ENCODE results near the gene LIPH. TPM values are rescaled to one million over a fixed set of nuclear protein-coding genes. Genes with fewer than 3 reads are reported as not detected.

Gene LIPH
- total and polyA plus RNA-seq, 10 of the 15 experiments (the other 5 are each of a cell fraction or from before 2014, with no cell fraction given), result 2.2 to 11.1 (median 5.4) TPM

GRCh38 chr3:185532901-185533300, 19.5 kb downstream of the LIPH start (continued):
- no peak for TF ChIP-seq CEBPZ (IDR thresholded peaks at IDR 0.05; ENCODE audit: low read depth, low read length)

GRCh38 chr3:185530856-185531255, 21.5 kb downstream of the LIPH start:
- no peak overlapping the region for H3K4me3 ChIP-seq
- SMC1A ChIA-PET (ENCODE audit: uncharacterized antibody, unreplicated experiment), result interaction anchor here (0.9 to 1.5 kb wide), 2 partner anchors 22 to 28 kb away, joined by 3 to 5 read pairs; partner anchors contain the start of gene LIPH
- 63% methylated on average over 5 of the region's 5 CpGs for WGBS (ENCODE audit: insufficient coverage, insufficient replicate concordance, low lambda C conversion rate, missing lambda C conversion rate)
- DNase-seq (ENCODE audit: low read depth, low spot score) (no peak), FAIRE-seq (no peak), ATAC-seq (no peak)
- H3K9me3 ChIP-seq (replicated peaks; ENCODE audit: control insufficient read depth, insufficient read depth, low read length), result no peaks in the 10 kb centered on the region
- H3K79me2 ChIP-seq (ENCODE audit: control insufficient read depth, insufficient read depth, low read length), result no peaks in the 10 kb centered on the region
- RAD21 ChIA-PET (ENCODE audit: unreplicated experiment), result interaction anchor here (1.1 kb wide), 1 partner anchor 28 kb away, joined by 4 read pairs; no protein-coding TSS in a partner anchor
- CTCF ChIA-PET, result interaction anchor here (0.8 to 1.3 kb wide), 2 partner anchors 44 to 129 kb away, joined by 3 read pairs; no protein-coding TSS in a partner anchor
- intact Hi-C loops (cut with micrococcal nuclease; ENCODE audit: unreplicated experiment) (no loop called here), in situ Hi-C loops (cut with MboI) (no loop called here)
- no peaks in the 10 kb centered on the region for H4K20me1 ChIP-seq (ENCODE audit: control insufficient read depth, insufficient read depth)
- no TSS peak for BruUV-seq (replicated peaks)
- POLR2A ChIA-PET, result interaction anchor here (1.1 kb wide), 1 partner anchor 55 kb away, joined by 3 read pairs; the partner anchor contains the start of gene SENP2
- H3K27me3 ChIP-seq (replicated peaks in 1 of 2; ENCODE audit: control insufficient read depth in 2 of 2, insufficient read depth in 2 of 2, low read length in 1 of 2), result no peaks in the 10 kb centered on the region
- no peak for TF ChIP-seq ELK1 (IDR thresholded peaks at IDR 0.05; ENCODE audit: low read depth, low read length)
- TF ChIP-seq ZSCAN29 (IDR thresholded peaks at IDR 0.05), result no peak
- TF ChIP-seq SMAD1 (IDR thresholded peaks at IDR 0.05; ENCODE audit: low read depth, partially characterized antibody), result no peak
- no peak overlapping the region for H2AFZ ChIP-seq (ENCODE audit: control insufficient read depth, low read depth, low read length)
- H3K4me2 ChIP-seq (ENCODE audit: control insufficient read depth, insufficient read depth), result no peak overlapping the region
- H3K4me1 ChIP-seq (ENCODE audit: control insufficient read depth, insufficient read depth, low read length), result no peaks in the 10 kb centered on the region
- no peak overlapping the region for H3K9ac ChIP-seq (ENCODE audit: control insufficient read depth, insufficient read depth, low read length)
- H3K36me3 ChIP-seq (ENCODE audit: control insufficient read depth in 2 of 2, insufficient read depth in 2 of 2, low read length in 1 of 2), result no peaks in the 10 kb centered on the region; a peak in 1 of 4 replicates
- H3K27ac ChIP-seq (ENCODE audit: control insufficient read depth, insufficient read depth), result no peak overlapping the region

Data from GM12878 (cell line).